GM12873 (cell line): ENCODE results near the gene TACC3.

Experiments
- TF ChIP-seq, protein P1 (sequence below): IDR thresholded peaks from 2 replicates; pipeline ENCODE4 v1.5.1; 2012; ENCODE audit warnings: low read depth, mild to moderate bottlenecking, moderate library complexity, low read length, control low read depth; ENCODE audit not compliant: insufficient read depth; ENCODE audit errors: missing control alignments

Gene TACC3

DNA sequence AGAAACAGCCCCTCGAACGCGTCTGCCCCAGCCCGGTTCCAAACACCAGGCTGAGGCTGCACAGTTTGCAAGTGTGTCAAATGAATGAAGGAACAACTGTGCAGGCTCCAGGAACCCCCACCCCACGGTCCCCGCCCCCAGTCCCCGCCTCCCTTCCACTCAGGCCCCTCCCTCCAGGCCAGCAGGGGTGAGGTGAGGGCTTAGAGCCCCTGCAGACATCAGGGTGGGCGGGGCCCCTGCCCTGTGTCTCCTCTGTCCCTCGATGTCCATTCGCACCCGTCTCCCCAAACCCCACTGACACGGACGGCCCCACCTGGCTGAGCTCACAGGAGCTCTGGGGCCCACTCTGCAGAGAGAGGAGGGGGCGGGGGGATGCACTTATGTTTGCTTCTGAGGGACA, 28.5 kb downstream of the TACC3 start:
- TF ChIP-seq, protein P1, sequence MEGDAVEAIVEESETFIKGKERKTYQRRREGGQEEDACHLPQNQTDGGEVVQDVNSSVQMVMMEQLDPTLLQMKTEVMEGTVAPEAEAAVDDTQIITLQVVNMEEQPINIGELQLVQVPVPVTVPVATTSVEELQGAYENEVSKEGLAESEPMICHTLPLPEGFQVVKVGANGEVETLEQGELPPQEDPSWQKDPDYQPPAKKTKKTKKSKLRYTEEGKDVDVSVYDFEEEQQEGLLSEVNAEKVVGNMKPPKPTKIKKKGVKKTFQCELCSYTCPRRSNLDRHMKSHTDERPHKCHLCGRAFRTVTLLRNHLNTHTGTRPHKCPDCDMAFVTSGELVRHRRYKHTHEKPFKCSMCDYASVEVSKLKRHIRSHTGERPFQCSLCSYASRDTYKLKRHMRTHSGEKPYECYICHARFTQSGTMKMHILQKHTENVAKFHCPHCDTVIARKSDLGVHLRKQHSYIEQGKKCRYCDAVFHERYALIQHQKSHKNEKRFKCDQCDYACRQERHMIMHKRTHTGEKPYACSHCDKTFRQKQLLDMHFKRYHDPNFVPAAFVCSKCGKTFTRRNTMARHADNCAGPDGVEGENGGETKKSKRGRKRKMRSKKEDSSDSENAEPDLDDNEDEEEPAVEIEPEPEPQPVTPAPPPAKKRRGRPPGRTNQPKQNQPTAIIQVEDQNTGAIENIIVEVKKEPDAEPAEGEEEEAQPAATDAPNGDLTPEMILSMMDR: no peak

- TF ChIP-seq, protein P1: no peak
Measured at GRCh38 chr4:1750381-1751154, 29.2 kb downstream of the TACC3 start.

GRCh38 chr4:1751155-1751918, 30.0 kb downstream of the TACC3 start:
- TF ChIP-seq, protein P1: no peak

- TF ChIP-seq, protein P1: no peak
Measured at GRCh38 chr4:1751919-1752283, 30.6 kb downstream of the TACC3 start.

DNA sequence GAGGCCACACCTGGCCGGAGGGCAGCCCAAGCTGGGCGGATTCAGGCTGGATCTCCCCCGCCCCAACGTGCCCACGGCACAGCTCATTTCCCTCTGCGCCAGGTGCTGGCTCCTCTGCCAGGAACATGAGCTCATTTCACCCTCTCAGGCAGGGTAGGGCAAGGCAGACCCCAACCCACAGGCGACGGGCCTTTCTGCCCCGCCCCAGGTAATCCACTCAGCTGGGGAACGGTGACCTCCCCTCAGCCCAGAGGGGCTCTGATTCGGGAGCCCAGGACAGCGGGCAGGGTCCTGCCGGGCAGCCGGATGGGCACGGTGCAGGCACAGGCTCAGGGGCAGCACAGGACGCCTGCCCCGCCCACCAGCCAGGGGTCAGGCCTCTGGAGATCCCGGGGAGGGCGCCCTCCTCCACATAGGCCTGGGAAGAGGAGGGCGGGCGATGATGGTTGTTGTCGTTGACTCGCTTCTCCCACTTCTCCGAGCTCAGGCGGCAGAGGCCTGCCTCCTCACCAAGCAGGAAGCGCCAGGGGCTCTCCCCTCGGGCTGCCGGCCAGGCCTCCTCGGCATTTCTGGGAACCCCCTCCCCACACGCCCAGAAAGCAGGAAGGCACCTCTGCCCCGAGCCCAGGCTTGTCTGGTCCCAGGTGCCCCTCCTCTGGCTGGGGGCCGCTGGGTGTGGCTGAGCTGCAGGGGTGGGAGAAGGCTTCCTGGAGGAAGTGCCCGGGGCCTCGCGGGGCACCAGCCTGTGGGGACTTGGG, 31.1 kb downstream of the TACC3 start:
- TF ChIP-seq, protein P1: no peak

DNA sequence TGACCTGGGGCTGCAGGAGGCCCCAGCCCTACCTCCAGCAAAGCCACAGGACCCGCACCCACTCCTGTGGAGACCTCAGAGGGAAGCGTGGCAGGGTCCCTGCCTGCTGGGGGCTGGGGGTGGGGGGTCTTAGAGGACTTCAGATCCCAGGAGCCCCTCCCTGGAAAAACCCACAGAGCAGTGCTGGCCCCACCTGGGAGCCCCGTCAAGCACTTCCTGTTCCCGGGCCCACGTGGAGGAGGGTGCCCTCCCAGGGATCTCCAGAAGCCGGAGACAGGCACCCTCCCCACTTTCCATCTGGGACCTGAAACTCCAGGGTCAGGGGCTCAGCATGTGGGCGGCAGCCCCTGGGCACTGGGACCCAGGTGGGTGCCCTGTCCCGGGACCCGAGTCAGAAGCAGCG, 32.0 kb downstream of the TACC3 start:
- TF ChIP-seq, protein P1: no peak
